GM12878 (cell line): ENCODE data around the gene MUC21.

Source experiments
- CTCF ChIP-seq, 3 experiments: IDR thresholded peaks in 2 of 3; conservative IDR thresholded peaks in 1 of 3; 2 replicates each; pipeline ENCODE4 v1.5.1; 2011; ENCODE audit warnings: low read depth in 3 of 3, low read length in 3 of 3, mild to moderate bottlenecking in 3 of 3, control low read depth in 2 of 3, moderate library complexity in 2 of 3, inconsistent platforms in 1 of 3, mixed read lengths in 1 of 3; ENCODE audit not compliant: control insufficient read depth in 2 of 3, insufficient read depth in 1 of 3; ENCODE audit errors: extremely low read depth in 1 of 3
- PKNOX1 ChIP-seq: fragments of 450-650 bp; IDR thresholded peaks from 2 replicates; pipeline ENCODE4 v1.6.1; 2016; ENCODE audit warnings: mild to moderate bottlenecking
- POLR2AphosphoS2 ChIP-seq: IDR thresholded peaks from 2 replicates; pipeline ENCODE4 v1.6.1; 2011; ENCODE audit warnings: low read depth, mild to moderate bottlenecking, low read length, improper control_type of control experiment, moderate library complexity
- SP1 ChIP-seq: IDR thresholded peaks from one replicate; pipeline ENCODE4 v1.6.1; 2011; ENCODE audit warnings: low read depth, low read length
- USF1 ChIP-seq: IDR thresholded peaks from 2 replicates; pipeline ENCODE4 v1.6.1; 2011; ENCODE audit warnings: borderline replicate concordance, low read depth, mild to moderate bottlenecking, moderate library complexity, mixed read lengths, low read length; ENCODE audit not compliant: insufficient read depth; ENCODE audit errors: extremely low read length

GRCh38 chr6:30951907-30952469 is 31.5 kb upstream of the MUC21 start:
- TF ChIP-seq SP1 (no peak), POLR2AphosphoS2 (no peak), USF1 (no peak), CTCF (IDR thresholded peaks at IDR 0.05 in 2 of 3, conservative IDR thresholded peaks at IDR 0.05 in 1 of 3; ENCODE audit: control insufficient read depth in 2 of 3, extremely low read depth in 1 of 3, insufficient read depth in 1 of 3, low read depth in 3 of 3, low read length in 3 of 3) (no peak), PKNOX1 (no peak)
